Right lobe of liver (tissue), 4 donors: ENCODE results near the gene CASKIN1.

Experiments used
- POLR2A ChIP-seq: fragments of 450-650 bp; IDR thresholded peaks from one replicate; pipeline ENCODE4 v1.6.1; 2017; ENCODE audit warnings: antibody characterized with exemption, mild to moderate bottlenecking
- TF ChIP-seq, protein P1 (sequence below), 4 donors: fragments of 200-600 bp in 3 of 4; fragments of 450-650 bp in 1 of 4; IDR thresholded peaks; one replicate each; pipeline versions ENCODE4 v1.5.1 to v1.8.0; 2016 to 2022; ENCODE audit warnings: antibody characterized with exemption in 4 of 4, mild to moderate bottlenecking in 2 of 4
- donor health status: DM: no; HTN: no; CAD: no.
- donor health status: DM: no; HTN: no; CAD: no.
- donor health status: DM: no; HTN: yes; CAD: no.

DNA sequence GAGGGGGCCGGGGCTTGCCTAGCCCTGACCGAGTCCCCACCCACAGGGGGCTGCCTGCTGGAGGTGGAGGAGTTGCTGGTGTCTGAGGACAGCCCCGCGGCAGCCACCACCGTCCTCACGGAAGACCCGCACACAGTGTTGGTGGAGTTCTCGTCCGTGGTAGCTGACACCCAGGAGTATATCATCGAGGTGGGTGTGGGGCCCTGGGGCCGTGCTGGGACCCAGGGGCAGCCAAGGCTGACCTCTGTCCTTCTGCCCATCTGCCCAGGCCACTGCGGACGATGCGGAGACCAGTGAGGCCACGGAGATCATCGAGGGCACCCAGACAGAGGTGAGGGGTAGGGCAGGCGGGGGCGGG is 38.4 kb upstream of the CASKIN1 start:
- TF ChIP-seq, protein P1, sequence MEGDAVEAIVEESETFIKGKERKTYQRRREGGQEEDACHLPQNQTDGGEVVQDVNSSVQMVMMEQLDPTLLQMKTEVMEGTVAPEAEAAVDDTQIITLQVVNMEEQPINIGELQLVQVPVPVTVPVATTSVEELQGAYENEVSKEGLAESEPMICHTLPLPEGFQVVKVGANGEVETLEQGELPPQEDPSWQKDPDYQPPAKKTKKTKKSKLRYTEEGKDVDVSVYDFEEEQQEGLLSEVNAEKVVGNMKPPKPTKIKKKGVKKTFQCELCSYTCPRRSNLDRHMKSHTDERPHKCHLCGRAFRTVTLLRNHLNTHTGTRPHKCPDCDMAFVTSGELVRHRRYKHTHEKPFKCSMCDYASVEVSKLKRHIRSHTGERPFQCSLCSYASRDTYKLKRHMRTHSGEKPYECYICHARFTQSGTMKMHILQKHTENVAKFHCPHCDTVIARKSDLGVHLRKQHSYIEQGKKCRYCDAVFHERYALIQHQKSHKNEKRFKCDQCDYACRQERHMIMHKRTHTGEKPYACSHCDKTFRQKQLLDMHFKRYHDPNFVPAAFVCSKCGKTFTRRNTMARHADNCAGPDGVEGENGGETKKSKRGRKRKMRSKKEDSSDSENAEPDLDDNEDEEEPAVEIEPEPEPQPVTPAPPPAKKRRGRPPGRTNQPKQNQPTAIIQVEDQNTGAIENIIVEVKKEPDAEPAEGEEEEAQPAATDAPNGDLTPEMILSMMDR (IDR thresholded peaks at IDR 0.05), result no peak
- no peak for TF ChIP-seq POLR2A
